ENCODE measurements around the gene AP1M2.

DNA sequence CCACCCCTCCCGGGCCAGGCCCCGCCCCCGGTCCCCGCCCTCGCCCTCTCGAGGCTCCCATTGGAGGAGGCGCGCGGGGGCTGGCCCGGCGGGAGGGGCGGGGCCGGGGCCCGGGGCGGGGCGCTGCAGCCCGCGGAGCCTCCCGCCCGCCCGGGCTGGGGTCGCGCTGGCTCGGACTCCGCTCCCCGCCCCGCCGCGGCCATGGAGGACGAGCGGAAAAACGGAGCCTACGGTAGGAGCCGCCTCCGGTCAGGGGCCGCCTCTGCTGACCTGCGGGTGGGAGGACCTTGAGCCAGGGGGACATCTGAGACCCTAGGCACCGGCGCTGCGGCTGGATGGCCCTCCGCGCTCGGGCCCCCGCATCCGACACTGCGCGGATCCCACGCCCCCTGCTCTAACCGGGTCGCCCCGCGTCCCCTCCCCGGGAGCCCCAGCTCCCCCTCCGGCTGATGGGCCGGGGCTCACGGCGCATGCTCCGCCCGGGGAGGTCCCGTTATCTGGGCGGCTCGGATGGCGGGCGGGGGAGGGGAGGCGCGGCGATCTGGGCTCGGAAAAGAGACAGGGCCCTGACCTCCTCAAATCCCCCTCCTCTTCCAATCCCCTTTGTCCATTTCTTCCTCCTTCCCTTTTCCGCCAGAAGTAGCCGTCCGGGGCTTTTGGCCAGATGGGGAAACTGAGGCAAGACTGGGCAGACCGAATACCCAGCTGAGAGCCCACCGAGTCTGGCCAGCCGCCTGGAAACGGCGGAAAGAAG, 15.4 kb upstream of the AP1M2 start:
- no peak for TF ChIP-seq POLR2A (IDR thresholded peaks at IDR 0.05)
- TF ChIP-seq, protein P1, sequence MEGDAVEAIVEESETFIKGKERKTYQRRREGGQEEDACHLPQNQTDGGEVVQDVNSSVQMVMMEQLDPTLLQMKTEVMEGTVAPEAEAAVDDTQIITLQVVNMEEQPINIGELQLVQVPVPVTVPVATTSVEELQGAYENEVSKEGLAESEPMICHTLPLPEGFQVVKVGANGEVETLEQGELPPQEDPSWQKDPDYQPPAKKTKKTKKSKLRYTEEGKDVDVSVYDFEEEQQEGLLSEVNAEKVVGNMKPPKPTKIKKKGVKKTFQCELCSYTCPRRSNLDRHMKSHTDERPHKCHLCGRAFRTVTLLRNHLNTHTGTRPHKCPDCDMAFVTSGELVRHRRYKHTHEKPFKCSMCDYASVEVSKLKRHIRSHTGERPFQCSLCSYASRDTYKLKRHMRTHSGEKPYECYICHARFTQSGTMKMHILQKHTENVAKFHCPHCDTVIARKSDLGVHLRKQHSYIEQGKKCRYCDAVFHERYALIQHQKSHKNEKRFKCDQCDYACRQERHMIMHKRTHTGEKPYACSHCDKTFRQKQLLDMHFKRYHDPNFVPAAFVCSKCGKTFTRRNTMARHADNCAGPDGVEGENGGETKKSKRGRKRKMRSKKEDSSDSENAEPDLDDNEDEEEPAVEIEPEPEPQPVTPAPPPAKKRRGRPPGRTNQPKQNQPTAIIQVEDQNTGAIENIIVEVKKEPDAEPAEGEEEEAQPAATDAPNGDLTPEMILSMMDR (IDR thresholded peaks at IDR 0.05), result no peak

Measured in adrenal gland (tissue), 5 donors.